K562 (cell line): Measurements from ENCODE around the gene USP49. TPM values are rescaled to one million over a fixed set of nuclear protein-coding genes. Genes with fewer than 3 reads are reported as not detected.

ENCODE experiments used
- CLOCK ChIP-seq: fragments of 250-450 bp; sonication (Bioruptor Pico); IDR thresholded peaks from 2 replicates; pipeline ENCODE4 v1.4.0; 2020; ENCODE audit warnings: mild to moderate bottlenecking, moderate library complexity, borderline replicate concordance
- ESRRB ChIP-seq: fragments of 250-450 bp; sonication (Bioruptor Pico); IDR thresholded peaks from 2 replicates; pipeline ENCODE4 v1.5.0; 2020; ENCODE audit warnings: mild to moderate bottlenecking, moderate library complexity, borderline replicate concordance
- MBD2 ChIP-seq: sonication (generic); IDR thresholded peaks from 2 replicates; pipeline ENCODE4 v1.6.1; 2016; ENCODE audit warnings: low read depth, borderline replicate concordance
- NR2F6 ChIP-seq: fragments of 450-650 bp; formaldehyde crosslinking; IDR thresholded peaks from 2 replicates; pipeline ENCODE4 v1.4.0; 2020; ENCODE audit warnings: mild to moderate bottlenecking
- PTRF ChIP-seq: fragments of 450-650 bp; IDR thresholded peaks from 2 replicates; pipeline ENCODE4 v1.6.1; 2016; ENCODE audit warnings: mild to moderate bottlenecking, missing genetic modification characterization, missing compliant biosample characterization
- RBM34 ChIP-seq: fragments of 200-400 bp; formaldehyde crosslinking; IDR thresholded peaks from 2 replicates; pipeline ENCODE4 v1.6.1; 2018; ENCODE audit warnings: low read length, borderline replicate concordance; ENCODE audit not compliant: insufficient read depth
- SIN3B ChIP-seq: fragments of 450-650 bp; IDR thresholded peaks from 2 replicates; pipeline ENCODE4 v1.6.1; 2017; ENCODE audit warnings: low read depth, mild to moderate bottlenecking, moderate library complexity
- SMC3 ChIP-seq: conservative IDR thresholded peaks from 2 replicates; pipeline ENCODE4 v1.6.1; 2011; ENCODE audit warnings: low read depth, low read length, improper control_type of control experiment; ENCODE audit not compliant: insufficient read depth
- TAF1 ChIP-seq: IDR thresholded peaks from 2 replicates; pipeline ENCODE4 v1.6.1; 2011; ENCODE audit warnings: mild to moderate bottlenecking, low read length, moderate library complexity; ENCODE audit not compliant: insufficient read depth, control insufficient read depth, severe bottlenecking; ENCODE audit errors: extremely low read depth
- TEAD1 ChIP-seq, 2 experiments: fragments of 450-650 bp in 1 of 2; sonication (generic) in 1 of 2; formaldehyde crosslinking; IDR thresholded peaks; 2 replicates each; pipeline versions ENCODE4 v1.4.0 to v1.8.0; 2020 to 2022; ENCODE audit warnings: mild to moderate bottlenecking in 2 of 2, missing genetic modification reagents in 1 of 2
- TRIM25 ChIP-seq: fragments of 450-650 bp; IDR thresholded peaks from 2 replicates; pipeline ENCODE4 v1.7.0; 2016; ENCODE audit warnings: borderline replicate concordance
- ZBED1 ChIP-seq: IDR thresholded peaks from 2 replicates; pipeline ENCODE4 v1.6.1; 2014
- ZNF274 ChIP-seq: IDR thresholded peaks from 2 replicates; pipeline ENCODE4 v1.6.1; 2011; ENCODE audit warnings: low read depth, mild to moderate bottlenecking, low read length, moderate library complexity, borderline replicate concordance
- ZNF436 ChIP-seq: fragments of 250-450, 450-650 bp; sonication (Bioruptor Pico); formaldehyde crosslinking; IDR thresholded peaks from 2 replicates; pipeline ENCODE4 v1.7.0; 2020; ENCODE audit warnings: mild to moderate bottlenecking
- ZNF639 ChIP-seq, 2 experiments: fragments of 200-800 bp in 1 of 2; sonication (Bioruptor generic) in 1 of 2; sonication (generic) in 1 of 2; formaldehyde crosslinking in 1 of 2; IDR thresholded peaks in 1 of 2; conservative IDR thresholded peaks in 1 of 2; 2 replicates each; pipeline versions ENCODE4 v1.5.0 to v1.6.1; 2016 to 2020; ENCODE audit warnings: missing compliant biosample characterization in 1 of 2, missing genetic modification characterization in 1 of 2, missing genetic modification reagents in 1 of 2
- ZNF699 ChIP-seq: fragments of 250-450 bp; sonication (Bioruptor Pico); IDR thresholded peaks from 2 replicates; pipeline ENCODE4 v1.8.0; 2021; ENCODE audit warnings: mild to moderate bottlenecking, moderate library complexity; ENCODE audit not compliant: insufficient replicate concordance
- polyA plus RNA-seq, 8 experiments: library from polyadenylated mRNA; depleted of rRNA in 4 of 8; stranded (reverse) in 5 of 8; unstranded in 3 of 8; fragments of >200 nt; fragmentation: Nextera tagmentation in 2 of 8; fragmentation: Illumina TruSeq in 1 of 8; extraction: Ambion mirVana in 2 of 8; extraction: Trizol in 1 of 8; gene quantifications; 2 replicates each; pipeline versions ENCODE4 v1.2.1 to v1.2.3, GENCODE V29; 2011 to 2014; ENCODE audit warnings: inconsistent platforms in 1 of 8, missing spikeins in 1 of 8
- total RNA-seq, 7 experiments: library from RNA; depleted of rRNA in 6 of 7; stranded (reverse); fragments of >200 nt in 6 of 7; fragmentation: Illumina TruSeq in 2 of 7; extraction: Trizol in 2 of 7; gene quantifications; 2 replicates each; pipeline versions ENCODE4 v1.2.1 to v1.2.3, GENCODE V29; 2011 to 2021; ENCODE audit warnings: low replicate concordance in 1 of 7
- TF ChIP-seq, protein P1 (sequence below): sonication (generic); formaldehyde crosslinking; IDR thresholded peaks from 2 replicates; pipeline ENCODE4 v1.5.0; 2020; ENCODE audit warnings: missing genetic modification reagents
- TF ChIP-seq, protein P2 (sequence below): fragments of 250-450 bp; sonication (Bioruptor Pico); IDR thresholded peaks from 2 replicates; pipeline ENCODE4 v1.4.0; 2020; ENCODE audit warnings: mild to moderate bottlenecking, moderate library complexity

USP49 gene
- total and polyA plus RNA-seq, 9 of the 15 experiments (the other 6 are each of a cell fraction or from before 2014, with no cell fraction given): 1.0 to 9.9 (median 6.5) TPM

DNA sequence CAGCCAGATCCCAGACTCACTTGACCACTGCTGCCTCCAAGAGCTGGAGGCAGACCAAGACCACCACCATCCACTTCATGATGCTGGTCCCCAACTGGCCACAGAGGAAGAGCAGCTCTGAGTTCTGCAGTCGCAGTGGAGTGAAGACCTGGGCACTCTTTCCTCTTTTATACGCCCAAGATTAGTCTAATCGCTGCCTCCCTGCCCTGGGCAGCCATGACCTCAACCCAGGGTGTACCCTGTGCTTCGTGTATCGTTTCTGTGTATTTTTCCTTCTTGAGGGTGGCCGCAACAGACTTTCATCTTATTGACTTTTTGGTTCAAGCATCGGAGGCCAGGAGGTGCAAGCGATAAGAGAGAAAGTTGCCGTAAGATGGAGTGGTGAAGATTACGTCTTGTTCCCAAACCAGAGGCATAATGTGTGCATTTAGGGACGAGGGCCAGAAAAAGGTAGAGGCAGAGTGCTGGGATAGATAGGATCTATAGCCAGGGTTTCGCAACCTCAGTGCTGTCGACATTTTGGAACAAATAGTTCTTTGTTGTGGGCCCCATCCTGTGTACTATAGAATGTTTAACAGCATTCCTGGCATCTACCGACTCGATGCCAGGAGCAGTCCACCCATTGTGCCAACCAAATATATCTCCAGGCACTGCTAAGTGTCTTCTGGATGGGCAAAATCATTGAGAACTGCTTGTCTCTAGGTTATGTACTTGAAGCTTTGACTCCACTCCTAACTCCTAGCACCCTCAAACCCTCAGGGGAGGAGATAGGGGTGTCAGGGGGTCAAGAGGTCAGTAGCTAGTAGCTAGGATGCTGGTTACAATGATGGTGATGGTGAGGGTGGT is 147.7 kb downstream of the USP49 start, which contains the start of gene PGC (continued):
- TF ChIP-seq, protein P1, sequence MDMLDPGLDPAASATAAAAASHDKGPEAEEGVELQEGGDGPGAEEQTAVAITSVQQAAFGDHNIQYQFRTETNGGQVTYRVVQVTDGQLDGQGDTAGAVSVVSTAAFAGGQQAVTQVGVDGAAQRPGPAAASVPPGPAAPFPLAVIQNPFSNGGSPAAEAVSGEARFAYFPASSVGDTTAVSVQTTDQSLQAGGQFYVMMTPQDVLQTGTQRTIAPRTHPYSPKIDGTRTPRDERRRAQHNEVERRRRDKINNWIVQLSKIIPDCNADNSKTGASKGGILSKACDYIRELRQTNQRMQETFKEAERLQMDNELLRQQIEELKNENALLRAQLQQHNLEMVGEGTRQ (CRISPR knock-in tag): no peak
- no peak for TF ChIP-seq RBM34
- no peak for TF ChIP-seq ZNF274
- no peak for TF ChIP-seq ZNF639 (CRISPR knock-in tag; conservative IDR thresholded peaks at IDR 0.05 in 1 of 2, IDR thresholded peaks at IDR 0.05 in 1 of 2)
- no peak for TF ChIP-seq NR2F6 (CRISPR knock-in tag)
- TF ChIP-seq PTRF (tag): no peak
- no peak for TF ChIP-seq CLOCK (CRISPR knock-in tag)
- TF ChIP-seq, protein P2, sequence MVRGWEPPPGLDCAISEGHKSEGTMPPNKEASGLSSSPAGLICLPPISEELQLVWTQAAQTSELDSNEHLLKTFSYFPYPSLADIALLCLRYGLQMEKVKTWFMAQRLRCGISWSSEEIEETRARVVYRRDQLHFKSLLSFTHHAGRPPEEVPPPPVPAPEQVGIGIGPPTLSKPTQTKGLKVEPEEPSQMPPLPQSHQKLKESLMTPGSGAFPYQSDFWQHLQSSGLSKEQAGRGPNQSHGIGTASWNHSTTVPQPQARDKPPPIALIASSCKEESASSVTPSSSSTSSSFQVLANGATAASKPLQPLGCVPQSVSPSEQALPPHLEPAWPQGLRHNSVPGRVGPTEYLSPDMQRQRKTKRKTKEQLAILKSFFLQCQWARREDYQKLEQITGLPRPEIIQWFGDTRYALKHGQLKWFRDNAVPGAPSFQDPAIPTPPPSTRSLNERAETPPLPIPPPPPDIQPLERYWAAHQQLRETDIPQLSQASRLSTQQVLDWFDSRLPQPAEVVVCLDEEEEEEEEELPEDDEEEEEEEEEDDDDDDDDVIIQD (CRISPR knock-in tag): no peak
- no peak for TF ChIP-seq ZNF699 (CRISPR knock-in tag)
- TF ChIP-seq TEAD1 (CRISPR knock-in tag; IDR thresholded peaks at IDR 0.05): no peak
- TF ChIP-seq ESRRB (CRISPR knock-in tag): no peak
- no peak for TF ChIP-seq TAF1
- TF ChIP-seq MBD2: no peak
- TF ChIP-seq ZNF436 (CRISPR knock-in tag): no peak
- TF ChIP-seq SIN3B: no peak
- TF ChIP-seq SMC3: no peak
- TF ChIP-seq TRIM25: no peak
- no peak for TF ChIP-seq ZBED1
